ENCODE results near the gene TMEM167B. TPM values are rescaled to one million over a fixed set of nuclear protein-coding genes. Genes with fewer than 3 reads are reported as not detected.

TMEM167B gene
- total RNA-seq, 1 experiment from 2014 or later = 21.8 TPM

DNA sequence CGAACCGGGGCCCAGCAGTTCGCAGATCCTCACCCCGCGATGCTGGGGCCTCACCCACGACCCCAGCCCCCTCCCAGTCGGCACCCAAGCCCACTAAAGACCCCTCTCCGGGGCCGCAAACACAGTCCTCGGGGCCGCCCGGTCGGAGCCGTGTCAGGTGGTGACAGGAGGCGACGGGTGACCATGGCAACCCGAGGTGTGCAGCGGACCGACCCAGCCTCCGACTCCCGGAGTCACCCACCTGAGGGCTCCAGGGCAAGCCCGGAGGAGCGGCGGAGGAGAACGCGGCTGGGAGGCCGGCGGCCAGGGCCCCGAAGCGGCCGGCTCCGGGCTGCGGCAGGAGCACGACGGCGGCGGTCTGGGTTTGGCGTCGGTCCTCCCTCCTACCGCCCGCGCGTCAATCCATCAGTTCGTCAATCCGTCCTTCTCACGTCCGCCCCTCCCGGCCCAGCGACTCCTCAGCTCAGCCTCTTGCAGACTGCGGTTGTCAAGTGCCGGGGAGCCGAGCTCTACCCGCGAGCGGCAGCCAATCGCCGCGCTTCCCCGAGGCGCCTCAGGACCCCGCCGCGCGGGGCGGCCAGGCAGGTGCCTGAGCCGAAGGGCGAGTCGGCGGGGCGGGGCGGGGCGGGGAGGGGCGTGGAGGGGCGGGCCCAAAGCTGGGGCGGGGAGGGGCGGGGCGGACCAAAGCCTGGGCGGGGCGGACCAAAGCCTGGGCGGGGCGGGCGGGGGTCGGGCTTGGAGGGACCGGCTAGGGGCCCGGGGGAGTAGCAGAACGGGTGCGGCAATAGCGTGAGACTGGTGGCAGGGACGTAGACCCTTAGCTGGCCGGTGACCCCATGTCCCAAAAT lies 48.7 kb upstream of the TMEM167B start, which contains the start of gene WDR47:
Gene WDR47, minus strand, starts transcription at position 482 of the 848 bp plus-strand sequence. CDS start 18,590 bp downstream, outside the sequence.
- ChIA-PET POLR2A (interaction anchor here (0.6 to 1.1 kb wide), 9 partner anchors 14 to 89 kb away, joined by 3 to 5 read pairs (median 3); partner anchors contain the start of genes TAF13 and TMEM167B), CTCF (interaction anchor here (0.6 kb wide), 2 partner anchors 47 to 78 kb away, joined by 3 read pairs; partner anchors contain the start of gene CLCC1)
- intact Hi-C loops (cut with micrococcal nuclease; ENCODE audit: unreplicated experiment) = loop anchor here (2.0 kb wide), 1 partner anchor 33 kb away; no protein-coding TSS in a partner anchor
- BruUV-seq (replicated peaks) = no TSS peak
- H3K27ac Mint-ChIP-seq (ENCODE audit: unreplicated experiment) = peak within 1 kb of the TSS; percentile 74
- Histone ChIP-seq H3K4me3 (ENCODE audit: low read depth, low read length) (peak within 1 kb of the TSS; percentile 51), H3K36me3 (ENCODE audit: control insufficient read depth, insufficient read depth, low read length) (no peaks in the 10 kb centered on the region), H3K27me3 (replicated peaks; ENCODE audit: control insufficient read depth, insufficient read depth, low read length) (no peaks in the 10 kb centered on the region), H3K4me1 (no peaks in the 10 kb centered on the region), H3K9me3 (no peaks in the 10 kb centered on the region)
- TF ChIP-seq, protein P1, sequence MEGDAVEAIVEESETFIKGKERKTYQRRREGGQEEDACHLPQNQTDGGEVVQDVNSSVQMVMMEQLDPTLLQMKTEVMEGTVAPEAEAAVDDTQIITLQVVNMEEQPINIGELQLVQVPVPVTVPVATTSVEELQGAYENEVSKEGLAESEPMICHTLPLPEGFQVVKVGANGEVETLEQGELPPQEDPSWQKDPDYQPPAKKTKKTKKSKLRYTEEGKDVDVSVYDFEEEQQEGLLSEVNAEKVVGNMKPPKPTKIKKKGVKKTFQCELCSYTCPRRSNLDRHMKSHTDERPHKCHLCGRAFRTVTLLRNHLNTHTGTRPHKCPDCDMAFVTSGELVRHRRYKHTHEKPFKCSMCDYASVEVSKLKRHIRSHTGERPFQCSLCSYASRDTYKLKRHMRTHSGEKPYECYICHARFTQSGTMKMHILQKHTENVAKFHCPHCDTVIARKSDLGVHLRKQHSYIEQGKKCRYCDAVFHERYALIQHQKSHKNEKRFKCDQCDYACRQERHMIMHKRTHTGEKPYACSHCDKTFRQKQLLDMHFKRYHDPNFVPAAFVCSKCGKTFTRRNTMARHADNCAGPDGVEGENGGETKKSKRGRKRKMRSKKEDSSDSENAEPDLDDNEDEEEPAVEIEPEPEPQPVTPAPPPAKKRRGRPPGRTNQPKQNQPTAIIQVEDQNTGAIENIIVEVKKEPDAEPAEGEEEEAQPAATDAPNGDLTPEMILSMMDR (IDR thresholded peaks at IDR 0.05; ENCODE audit: insufficient read depth in 1 of 2, low read depth in 1 of 2, low read length in 1 of 2, severe bottlenecking in 1 of 2, unreplicated experiment in 1 of 2) = no peak
- peaks cover 6% of the 10 kb centered on the region for H3K36me3 Mint-ChIP-seq (ENCODE audit: insufficient read depth, unreplicated experiment)
- no peaks in the 10 kb centered on the region for H3K27me3 Mint-ChIP-seq (ENCODE audit: insufficient read depth, unreplicated experiment)
- H3K9me3 Mint-ChIP-seq (ENCODE audit: unreplicated experiment) = no peaks in the 10 kb centered on the region
- DNase-seq = peak; percentile 91 to 92
- peaks cover 5% of the 10 kb centered on the region for H3K4me1 Mint-ChIP-seq (ENCODE audit: low read depth, unreplicated experiment)
- H3K4me3 Mint-ChIP-seq (ENCODE audit: unreplicated experiment) = peak within 1 kb of the TSS; percentile 97

GRCh38 chr1:109045595-109045994 lies 45.0 kb upstream of the TMEM167B start:
- Histone ChIP-seq H3K36me3 (ENCODE audit: control insufficient read depth, insufficient read depth, low read length) (no peaks in the 10 kb centered on the region), H3K27me3 (replicated peaks; ENCODE audit: control insufficient read depth, insufficient read depth, low read length) (no peaks in the 10 kb centered on the region), H3K4me3 (ENCODE audit: low read depth, low read length) (no peak overlapping the region), H3K4me1 (no peaks in the 10 kb centered on the region), H3K9me3 (no peaks in the 10 kb centered on the region)
- DNase-seq = no peak
- ChIA-PET POLR2A (no interaction called here), CTCF (no interaction called here)
- TF ChIP-seq, protein P1 (IDR thresholded peaks at IDR 0.05; ENCODE audit: insufficient read depth in 1 of 2, low read depth in 1 of 2, low read length in 1 of 2, severe bottlenecking in 1 of 2, unreplicated experiment in 1 of 2) = no peak
- H3K27ac Mint-ChIP-seq (ENCODE audit: unreplicated experiment) = no peak overlapping the region
- H3K27me3 Mint-ChIP-seq (ENCODE audit: insufficient read depth, unreplicated experiment) = no peaks in the 10 kb centered on the region
- BruUV-seq (replicated peaks) = no TSS peak
- intact Hi-C loops (cut with micrococcal nuclease; ENCODE audit: unreplicated experiment) = no loop called here
- H3K4me3 Mint-ChIP-seq (ENCODE audit: unreplicated experiment) = no peak overlapping the region
- H3K9me3 Mint-ChIP-seq (ENCODE audit: unreplicated experiment) = no peaks in the 10 kb centered on the region
- H3K36me3 Mint-ChIP-seq (ENCODE audit: insufficient read depth, unreplicated experiment) = peaks cover 6% of the 10 kb centered on the region
- peaks cover under 1% of the 10 kb centered on the region for H3K4me1 Mint-ChIP-seq (ENCODE audit: low read depth, unreplicated experiment)

- intact Hi-C loops (cut with micrococcal nuclease; ENCODE audit: unreplicated experiment) = no loop called here
- no peak overlapping the region for H3K27ac Mint-ChIP-seq (ENCODE audit: unreplicated experiment)
- Histone ChIP-seq H3K27me3 (replicated peaks; ENCODE audit: control insufficient read depth, insufficient read depth, low read length) (no peaks in the 10 kb centered on the region), H3K4me3 (ENCODE audit: low read depth, low read length) (no peak overlapping the region), H3K4me1 (no peaks in the 10 kb centered on the region), H3K9me3 (no peaks in the 10 kb centered on the region), H3K36me3 (ENCODE audit: control insufficient read depth, insufficient read depth, low read length) (no peaks in the 10 kb centered on the region)
- no TSS peak for BruUV-seq (replicated peaks)
- no peaks in the 10 kb centered on the region for H3K9me3 Mint-ChIP-seq (ENCODE audit: unreplicated experiment)
- TF ChIP-seq, protein P1 (IDR thresholded peaks at IDR 0.05; ENCODE audit: insufficient read depth in 1 of 2, low read depth in 1 of 2, low read length in 1 of 2, severe bottlenecking in 1 of 2, unreplicated experiment in 1 of 2) = no peak
- H3K4me1 Mint-ChIP-seq (ENCODE audit: low read depth, unreplicated experiment) = no peaks in the 10 kb centered on the region
- DNase-seq = no peak
- H3K27me3 Mint-ChIP-seq (ENCODE audit: insufficient read depth, unreplicated experiment) = no peaks in the 10 kb centered on the region
- no peak overlapping the region for H3K4me3 Mint-ChIP-seq (ENCODE audit: unreplicated experiment)
- ChIA-PET CTCF (no interaction called here), POLR2A (no interaction called here)
- H3K36me3 Mint-ChIP-seq (ENCODE audit: insufficient read depth, unreplicated experiment) = peaks cover 5% of the 10 kb centered on the region
Measured at GRCh38 chr1:109046671-109047070, 43.9 kb upstream of the TMEM167B start.
